ENCODE measurements around the gene THAP7. TPM values are rescaled to one million over a fixed set of nuclear protein-coding genes. Genes with fewer than 3 reads are reported as not detected.
A peak's percentile ranks its signal among the peaks of the same experiment; 100 is the strongest.

Gene THAP7
- polyA plus RNA-seq, 1 donor (not counting 4 experiments of a cell fraction or from before 2014, with no cell fraction given): 10.4 TPM

DNA sequence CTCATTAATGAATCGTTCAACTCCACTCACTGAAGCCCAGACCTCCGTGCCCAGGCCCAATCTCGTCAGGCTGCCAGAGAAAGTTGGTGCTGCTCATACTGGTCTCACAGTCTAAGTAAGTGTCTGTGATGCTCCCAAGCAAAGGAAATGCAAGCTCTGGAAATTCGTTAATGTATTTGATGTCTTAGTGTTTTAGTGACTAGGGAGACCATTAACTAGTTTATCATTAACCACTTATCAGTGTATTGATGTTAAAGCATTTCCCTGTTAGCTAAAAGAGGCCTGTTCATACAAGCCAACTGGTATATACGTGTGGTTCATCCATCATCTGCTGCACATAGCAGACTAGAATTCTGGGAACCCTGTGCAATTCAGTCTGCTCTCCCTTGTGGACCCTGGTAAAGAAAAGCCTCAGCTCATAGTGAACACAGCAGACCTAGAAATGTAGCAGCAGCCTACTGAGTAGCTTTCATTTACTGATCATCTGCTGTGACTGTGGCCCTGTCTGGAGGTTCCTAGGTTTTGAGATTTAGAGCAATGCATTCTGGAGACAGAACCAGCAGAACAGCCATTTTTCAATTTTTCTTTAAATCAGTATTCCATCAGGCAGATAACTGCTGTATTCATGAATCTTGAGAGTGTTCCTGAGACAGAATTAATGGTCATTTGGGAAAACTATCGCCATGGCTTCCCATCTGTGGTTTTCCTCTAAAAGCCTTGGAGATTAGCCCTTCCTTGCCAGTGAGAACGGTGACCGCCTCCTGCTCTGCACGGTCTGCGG, 50.6 kb downstream of the THAP7 start:
- TF ChIP-seq, protein P1, sequence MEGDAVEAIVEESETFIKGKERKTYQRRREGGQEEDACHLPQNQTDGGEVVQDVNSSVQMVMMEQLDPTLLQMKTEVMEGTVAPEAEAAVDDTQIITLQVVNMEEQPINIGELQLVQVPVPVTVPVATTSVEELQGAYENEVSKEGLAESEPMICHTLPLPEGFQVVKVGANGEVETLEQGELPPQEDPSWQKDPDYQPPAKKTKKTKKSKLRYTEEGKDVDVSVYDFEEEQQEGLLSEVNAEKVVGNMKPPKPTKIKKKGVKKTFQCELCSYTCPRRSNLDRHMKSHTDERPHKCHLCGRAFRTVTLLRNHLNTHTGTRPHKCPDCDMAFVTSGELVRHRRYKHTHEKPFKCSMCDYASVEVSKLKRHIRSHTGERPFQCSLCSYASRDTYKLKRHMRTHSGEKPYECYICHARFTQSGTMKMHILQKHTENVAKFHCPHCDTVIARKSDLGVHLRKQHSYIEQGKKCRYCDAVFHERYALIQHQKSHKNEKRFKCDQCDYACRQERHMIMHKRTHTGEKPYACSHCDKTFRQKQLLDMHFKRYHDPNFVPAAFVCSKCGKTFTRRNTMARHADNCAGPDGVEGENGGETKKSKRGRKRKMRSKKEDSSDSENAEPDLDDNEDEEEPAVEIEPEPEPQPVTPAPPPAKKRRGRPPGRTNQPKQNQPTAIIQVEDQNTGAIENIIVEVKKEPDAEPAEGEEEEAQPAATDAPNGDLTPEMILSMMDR (optimal IDR thresholded peaks at IDR 0.05 in 1 of 3, IDR thresholded peaks at IDR 0.05 in 1 of 3, conservative IDR thresholded peaks at IDR 0.05 in 1 of 3; ENCODE audit: extremely low read depth in 1 of 3, insufficient read depth in 2 of 3, low read length in 3 of 3): no peak
- TF ChIP-seq EZH2 (IDR thresholded peaks at IDR 0.05; ENCODE audit: low read length): no peak
- H4K20me1 ChIP-seq (ENCODE audit: control insufficient read depth, extremely low read depth, insufficient read depth, low read length): no peaks in the 10 kb centered on the region
- H3K27me3 ChIP-seq (ENCODE audit: control insufficient read depth, extremely low read depth, insufficient read depth, low read length): no peaks in the 10 kb centered on the region
- H3K9me1 ChIP-seq (ENCODE audit: control insufficient read depth, extremely low read depth, insufficient read depth, low read length): no peaks in the 10 kb centered on the region
- H3K36me3 ChIP-seq (ENCODE audit: control insufficient read depth in 2 of 2, extremely low read depth in 1 of 2, insufficient read depth in 2 of 2, low read length in 2 of 2): peaks cover 7 to 40% of the 10 kb centered on the region in 2 experiments
- H3K79me2 ChIP-seq (ENCODE audit: control insufficient read depth, insufficient read depth, low read length): peaks cover 64% of the 10 kb centered on the region
- H3K4me3 ChIP-seq (ENCODE audit: control insufficient read depth in 2 of 3, extremely low read depth in 1 of 3, insufficient read depth in 2 of 3, low read depth in 1 of 3, low read length in 3 of 3): no peak overlapping the region
- DNase-seq (ENCODE audit: low read depth, low spot score): no peak
- no peaks in the 10 kb centered on the region for H3K9me3 ChIP-seq (ENCODE audit: control insufficient read depth, low read depth, low read length)
- peak overlapping the region; percentile 7 for H3K4me2 ChIP-seq (ENCODE audit: control insufficient read depth, extremely low read depth, insufficient read depth, low read depth, low read length)
- FAIRE-seq: peak; percentile 34
- peak overlapping the region; percentile 33 for H3K9ac ChIP-seq (ENCODE audit: control insufficient read depth, extremely low read depth, insufficient read depth, low read length)
- dilution Hi-C loops (cut with MboI; ENCODE audit: extremely low pct_ligation_motif_present, low sequenced_read_pairs): no loop called here
- H3K4me1 ChIP-seq (ENCODE audit: control insufficient read depth, extremely low read depth, insufficient read depth, low read length): peaks cover 54% of the 10 kb centered on the region
- peak overlapping the region; percentile 70 for H3K27ac ChIP-seq (ENCODE audit: control insufficient read depth, insufficient read depth, low read length)
- H2AFZ ChIP-seq (ENCODE audit: control insufficient read depth, low read length): no peak overlapping the region

DNA sequence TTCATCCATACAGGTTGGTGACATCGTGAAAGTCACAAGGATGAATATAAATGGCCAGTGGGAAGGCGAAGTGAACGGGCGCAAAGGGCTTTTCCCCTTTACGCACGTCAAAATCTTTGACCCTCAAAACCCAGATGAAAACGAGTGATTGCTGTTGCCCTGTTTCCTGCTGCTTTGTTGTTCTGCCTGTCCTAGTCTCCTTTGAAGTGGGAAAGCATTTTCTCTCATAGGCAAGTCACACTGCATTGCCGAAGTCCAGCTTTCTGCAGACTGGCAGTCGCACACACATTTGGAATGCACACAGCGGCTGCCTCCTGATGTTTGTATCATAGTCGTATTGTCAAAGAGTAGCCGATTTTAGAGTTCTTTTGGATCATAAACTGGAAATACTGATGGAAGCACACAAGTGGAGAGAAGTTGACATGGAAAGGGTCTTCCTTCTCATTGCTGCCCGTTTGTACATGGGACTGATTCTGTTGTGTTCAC, 52.2 kb downstream of the THAP7 start:
- TF ChIP-seq EZH2 (IDR thresholded peaks at IDR 0.05; ENCODE audit: low read length): no peak
- TF ChIP-seq, protein P1 (optimal IDR thresholded peaks at IDR 0.05 in 1 of 3, IDR thresholded peaks at IDR 0.05 in 1 of 3, conservative IDR thresholded peaks at IDR 0.05 in 1 of 3; ENCODE audit: extremely low read depth in 1 of 3, insufficient read depth in 2 of 3, low read length in 3 of 3): no peak
- FAIRE-seq: no peak
- H3K79me2 ChIP-seq (ENCODE audit: control insufficient read depth, insufficient read depth, low read length): peaks cover 78% of the 10 kb centered on the region
- no peaks in the 10 kb centered on the region for H3K9me3 ChIP-seq (ENCODE audit: control insufficient read depth, low read depth, low read length)
- no peaks in the 10 kb centered on the region for H3K9me1 ChIP-seq (ENCODE audit: control insufficient read depth, extremely low read depth, insufficient read depth, low read length)
- no peaks in the 10 kb centered on the region for H3K27me3 ChIP-seq (ENCODE audit: control insufficient read depth, extremely low read depth, insufficient read depth, low read length)
- H3K9ac ChIP-seq (ENCODE audit: control insufficient read depth, extremely low read depth, insufficient read depth, low read length): no peak overlapping the region
- DNase-seq (ENCODE audit: low read depth, low spot score): no peak
- peaks cover 61% of the 10 kb centered on the region for H3K4me1 ChIP-seq (ENCODE audit: control insufficient read depth, extremely low read depth, insufficient read depth, low read length)
- H2AFZ ChIP-seq (ENCODE audit: control insufficient read depth, low read length): no peak overlapping the region
- no peak overlapping the region for H3K4me3 ChIP-seq (ENCODE audit: control insufficient read depth in 2 of 3, extremely low read depth in 1 of 3, insufficient read depth in 2 of 3, low read depth in 1 of 3, low read length in 3 of 3)
- H3K4me2 ChIP-seq (ENCODE audit: control insufficient read depth, extremely low read depth, insufficient read depth, low read depth, low read length): no peak overlapping the region
- H3K36me3 ChIP-seq (ENCODE audit: control insufficient read depth in 2 of 2, extremely low read depth in 1 of 2, insufficient read depth in 2 of 2, low read length in 2 of 2): peaks cover 11 to 42% of the 10 kb centered on the region in 2 experiments
- dilution Hi-C loops (cut with MboI; ENCODE audit: extremely low pct_ligation_motif_present, low sequenced_read_pairs): no loop called here
- H3K27ac ChIP-seq (ENCODE audit: control insufficient read depth, insufficient read depth, low read length): peak overlapping the region; percentile 23
- H4K20me1 ChIP-seq (ENCODE audit: control insufficient read depth, extremely low read depth, insufficient read depth, low read length): peaks cover 4% of the 10 kb centered on the region

Small RNA genes within 50 kb of the gene (small RNA-seq; reads per million reads assigned to genes)
- 0 reads per million in 3 experiments for gene MIR649 (ENCODE audit: insufficient read length in 3 of 3, low read depth in 3 of 3, low replicate concordance in 1 of 3)

Other genes with a start within 250 kb of the THAP7 start
- not detected in 3 replicates for gene SERPIND1, start 228.0 kb downstream of the THAP7 start, polyA plus RNA-seq
- gene PI4KA, start 143.3 kb downstream of the THAP7 start, polyA plus RNA-seq: 12.2 to 15.9 TPM (median 13.6 TPM) in 3 replicates
- gene SNAP29, start 143.1 kb downstream of the THAP7 start, polyA plus RNA-seq: 30.2 to 36.5 TPM (median 31.6 TPM) in 3 replicates
- gene CRKL, start 84.7 kb downstream of the THAP7 start, polyA plus RNA-seq: 25.0 to 33.4 TPM (median 32.1 TPM) in 3 replicates
- 0.56 to 1.1 TPM (median 0.59 TPM) in 3 replicates for gene AIFM3, start 34.9 kb downstream of the THAP7 start, polyA plus RNA-seq
- 36.3 to 41.6 TPM (median 37.0 TPM) in 3 replicates for gene LZTR1, start 19.8 kb downstream of the THAP7 start, polyA plus RNA-seq
- 0.65 to 1.0 TPM (median 0.87 TPM) in 3 replicates for gene P2RX6, start 13.0 kb upstream of the THAP7 start, polyA plus RNA-seq
- 0.05 to 0.18 TPM (median 0.10 TPM) in 3 replicates for gene SLC7A4, start 30.4 kb upstream of the THAP7 start, polyA plus RNA-seq
- gene LRRC74B, start 43.8 kb upstream of the THAP7 start, polyA plus RNA-seq: 0.03 TPM in 1 of 3 replicates, not detected in the others